SK-N-SH treated with all-trans-retinoic acid at 6 μM for 48 hours (cell line): ENCODE data around the gene MEIS2.

Experiments
- ATAC-seq: fragments of 200-7000 bp; cut with Tn5 transposase; 3 replicates; pipeline ENCODE4 v1.9.1; 2020; ENCODE audit warnings: mild to moderate bottlenecking, moderate library complexity
- ARNTL ChIP-seq: fragments of 450-650 bp; formaldehyde crosslinking; IDR thresholded peaks from 2 replicates; pipeline ENCODE4 v1.5.0; 2020; ENCODE audit warnings: low read depth, mild to moderate bottlenecking, moderate library complexity, borderline replicate concordance
- CREB5 ChIP-seq: fragments of 250-450 bp; sonication (Bioruptor Pico); IDR thresholded peaks from 2 replicates; pipeline ENCODE4 v1.5.1; 2020; ENCODE audit warnings: low read depth, mild to moderate bottlenecking, moderate library complexity
- CSDC2 ChIP-seq: fragments of 250-450 bp; sonication (Bioruptor Pico); IDR thresholded peaks from 2 replicates; pipeline ENCODE4 v1.5.0; 2020; ENCODE audit warnings: mild to moderate bottlenecking, moderate library complexity
- ESRRG ChIP-seq: fragments of 250-450 bp; sonication (Bioruptor Pico); IDR thresholded peaks from 2 replicates; pipeline ENCODE4 v1.6.1; 2021; ENCODE audit warnings: mild to moderate bottlenecking
- OSR1 ChIP-seq: fragments of 250-450 bp; sonication (Bioruptor Pico); IDR thresholded peaks from 2 replicates; pipeline ENCODE4 v1.8.0; 2022; ENCODE audit warnings: moderate library complexity, mild to moderate bottlenecking, inconsistent platforms
- PPARA ChIP-seq: fragments of 250-450 bp; sonication (Bioruptor Pico); IDR thresholded peaks from 2 replicates; pipeline ENCODE4 v1.5.0; 2020; ENCODE audit warnings: mild to moderate bottlenecking, borderline replicate concordance
- SNAI2 ChIP-seq: fragments of 250-450 bp; sonication (Bioruptor Pico); IDR thresholded peaks from 2 replicates; pipeline ENCODE4 v1.5.0; 2020; ENCODE audit warnings: mild to moderate bottlenecking, moderate library complexity
- TCF4 ChIP-seq: fragments of 250-450 bp; sonication (Bioruptor Pico); IDR thresholded peaks from 2 replicates; pipeline ENCODE4 v1.8.0; 2021; ENCODE audit warnings: mild to moderate bottlenecking, moderate library complexity, borderline replicate concordance
- TSHZ2 ChIP-seq: fragments of 250-450 bp; sonication (Bioruptor Pico); IDR thresholded peaks from 2 replicates; pipeline ENCODE4 v1.5.0; 2020; ENCODE audit warnings: mild to moderate bottlenecking, moderate library complexity
- ZC3H10 ChIP-seq: fragments of 250-450 bp; sonication (Bioruptor Pico); IDR thresholded peaks from 2 replicates; pipeline ENCODE4 v1.5.1; 2021; ENCODE audit warnings: mild to moderate bottlenecking, moderate library complexity
- ZFP30 ChIP-seq: fragments of 450-650 bp; formaldehyde crosslinking; IDR thresholded peaks from 2 replicates; pipeline ENCODE4 v1.5.0; 2022; ENCODE audit warnings: mild to moderate bottlenecking, moderate library complexity
- ZNF565 ChIP-seq: fragments of 450-650 bp; formaldehyde crosslinking; conservative IDR thresholded peaks from 2 replicates; pipeline ENCODE4 v1.5.0; 2020; ENCODE audit warnings: low read depth, mild to moderate bottlenecking, moderate library complexity
- ZNF70 ChIP-seq: fragments of 450-650 bp; formaldehyde crosslinking; IDR thresholded peaks from 2 replicates; pipeline ENCODE4 v1.5.0; 2020; ENCODE audit warnings: mild to moderate bottlenecking, moderate library complexity
- ZNF8 ChIP-seq: fragments of 450-650 bp; formaldehyde crosslinking; IDR thresholded peaks from 2 replicates; pipeline ENCODE4 v1.5.0; 2020; ENCODE audit warnings: mild to moderate bottlenecking, moderate library complexity
- TF ChIP-seq, protein P1 (sequence below): fragments of 250-450 bp; sonication (Bioruptor Pico); IDR thresholded peaks from 2 replicates; pipeline ENCODE4 v1.8.0; 2021; ENCODE audit warnings: low read depth, mild to moderate bottlenecking, moderate library complexity, borderline replicate concordance
- TF ChIP-seq, protein P2 (sequence below): fragments of 250-450 bp; sonication (Bioruptor Pico); IDR thresholded peaks from 2 replicates; pipeline ENCODE4 v1.5.1; 2021; ENCODE audit warnings: mild to moderate bottlenecking, moderate library complexity
- TF ChIP-seq, protein P3 (sequence below): fragments of 250-450 bp; sonication (Bioruptor Pico); IDR thresholded peaks from 2 replicates; pipeline ENCODE4 v1.8.0; 2020; ENCODE audit warnings: mild to moderate bottlenecking, moderate library complexity, borderline replicate concordance

The MEIS2 gene

DNA sequence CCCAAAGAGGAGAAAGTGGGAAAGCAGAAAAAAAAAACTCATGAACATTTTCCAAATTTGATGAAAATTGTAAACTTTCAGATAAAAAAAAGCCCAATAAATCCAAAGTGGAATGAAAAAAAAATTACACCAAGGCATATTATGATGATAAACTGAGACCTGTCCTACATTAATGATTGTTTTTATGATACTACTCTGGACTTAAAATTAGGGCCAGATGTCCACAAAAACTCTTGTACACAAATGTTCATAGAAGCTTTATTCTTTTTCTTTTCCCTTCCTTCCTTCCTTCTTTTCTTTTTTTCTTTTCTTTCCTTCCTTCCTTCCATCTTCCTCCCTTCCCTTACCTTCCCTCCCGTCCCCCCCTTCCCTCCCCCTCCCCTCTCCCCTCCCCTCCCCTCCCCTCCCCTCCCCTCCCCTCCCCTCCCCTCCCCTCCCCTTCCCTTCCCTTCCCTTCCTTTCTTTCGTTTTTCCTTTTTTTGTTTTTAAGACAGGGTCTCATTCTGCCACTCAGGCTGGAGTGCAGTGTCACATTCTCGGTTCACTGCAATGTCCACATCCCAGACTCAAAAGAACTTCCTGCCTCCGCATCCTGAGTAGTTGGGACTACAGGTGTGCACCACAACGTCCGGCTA lies 243.9 kb downstream of the MEIS2 start:
- TF ChIP-seq TCF4 (no peak), OSR1 (CRISPR knock-in tag) (no peak), ZNF565 (CRISPR knock-in tag) (no peak), ARNTL (no peak), PPARA (CRISPR knock-in tag) (no peak), ZNF8 (CRISPR knock-in tag) (no peak)
- TF ChIP-seq, protein P1, sequence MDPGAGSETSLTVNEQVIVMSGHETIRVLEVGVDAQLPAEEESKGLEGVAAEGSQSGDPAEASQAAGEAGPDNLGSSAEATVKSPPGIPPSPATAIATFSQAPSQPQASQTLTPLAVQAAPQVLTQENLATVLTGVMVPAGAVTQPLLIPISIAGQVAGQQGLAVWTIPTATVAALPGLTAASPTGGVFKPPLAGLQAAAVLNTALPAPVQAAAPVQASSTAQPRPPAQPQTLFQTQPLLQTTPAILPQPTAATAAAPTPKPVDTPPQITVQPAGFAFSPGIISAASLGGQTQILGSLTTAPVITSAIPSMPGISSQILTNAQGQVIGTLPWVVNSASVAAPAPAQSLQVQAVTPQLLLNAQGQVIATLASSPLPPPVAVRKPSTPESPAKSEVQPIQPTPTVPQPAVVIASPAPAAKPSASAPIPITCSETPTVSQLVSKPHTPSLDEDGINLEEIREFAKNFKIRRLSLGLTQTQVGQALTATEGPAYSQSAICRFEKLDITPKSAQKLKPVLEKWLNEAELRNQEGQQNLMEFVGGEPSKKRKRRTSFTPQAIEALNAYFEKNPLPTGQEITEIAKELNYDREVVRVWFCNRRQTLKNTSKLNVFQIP, result no peak
- ATAC-seq, result no peak

DNA sequence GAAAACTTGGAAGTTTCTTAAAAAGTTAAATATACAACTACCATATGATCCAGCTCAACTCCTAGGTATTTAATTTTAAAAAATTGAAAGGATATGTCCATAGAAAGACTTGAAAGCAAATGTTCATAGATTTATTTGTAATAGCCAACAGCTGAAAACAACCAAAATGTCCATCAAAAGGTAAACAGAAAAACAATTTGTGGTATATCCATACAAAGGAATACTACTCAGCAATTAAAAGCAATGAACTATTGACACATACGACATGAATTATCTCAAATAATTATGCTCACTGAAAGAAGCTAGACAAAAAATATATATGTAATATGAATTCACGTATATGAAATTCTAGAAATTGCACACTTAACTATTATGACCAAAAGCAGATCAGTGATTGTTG lies 249.5 kb downstream of the MEIS2 start:
- ATAC-seq, result no peak
- TF ChIP-seq ZC3H10 (CRISPR knock-in tag), result no peak
- TF ChIP-seq PPARA (CRISPR knock-in tag), result no peak
- TF ChIP-seq, protein P1, result no peak
- TF ChIP-seq ESRRG (CRISPR knock-in tag), result no peak
- no peak for TF ChIP-seq CREB5 (CRISPR knock-in tag)
- TF ChIP-seq ZNF8 (CRISPR knock-in tag), result peak; percentile 97

DNA sequence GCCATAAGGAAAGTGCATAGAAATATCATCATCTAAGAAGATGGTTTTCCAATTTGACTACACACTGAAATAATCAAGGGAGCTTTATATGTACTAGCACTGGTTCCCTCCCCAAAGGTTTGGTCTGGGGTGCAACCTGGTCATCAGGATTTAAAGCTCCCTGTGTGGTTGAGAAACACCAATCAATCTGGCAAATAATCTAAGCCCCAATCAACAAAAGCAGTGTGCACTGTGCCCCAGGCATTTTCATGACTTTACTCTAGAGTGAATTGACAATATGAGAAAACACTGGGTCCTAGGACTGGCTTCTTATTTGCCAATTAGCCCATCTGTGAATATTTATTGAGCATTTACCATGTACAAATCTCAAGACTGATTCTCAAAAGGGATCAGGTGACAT lies 255.1 kb downstream of the MEIS2 start:
- ATAC-seq, result no peak
- TF ChIP-seq TCF4, result no peak
- TF ChIP-seq TSHZ2 (CRISPR knock-in tag), result no peak
- no peak for TF ChIP-seq SNAI2 (CRISPR knock-in tag)
- no peak for TF ChIP-seq ZNF70 (CRISPR knock-in tag)
- TF ChIP-seq PPARA (CRISPR knock-in tag), result no peak
- TF ChIP-seq, protein P2, sequence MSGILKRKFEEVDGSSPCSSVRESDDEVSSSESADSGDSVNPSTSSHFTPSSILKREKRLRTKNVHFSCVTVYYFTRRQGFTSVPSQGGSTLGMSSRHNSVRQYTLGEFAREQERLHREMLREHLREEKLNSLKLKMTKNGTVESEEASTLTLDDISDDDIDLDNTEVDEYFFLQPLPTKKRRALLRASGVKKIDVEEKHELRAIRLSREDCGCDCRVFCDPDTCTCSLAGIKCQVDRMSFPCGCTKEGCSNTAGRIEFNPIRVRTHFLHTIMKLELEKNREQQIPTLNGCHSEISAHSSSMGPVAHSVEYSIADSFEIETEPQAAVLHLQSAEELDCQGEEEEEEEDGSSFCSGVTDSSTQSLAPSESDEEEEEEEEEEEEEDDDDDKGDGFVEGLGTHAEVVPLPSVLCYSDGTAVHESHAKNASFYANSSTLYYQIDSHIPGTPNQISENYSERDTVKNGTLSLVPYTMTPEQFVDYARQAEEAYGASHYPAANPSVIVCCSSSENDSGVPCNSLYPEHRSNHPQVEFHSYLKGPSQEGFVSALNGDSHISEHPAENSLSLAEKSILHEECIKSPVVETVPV (CRISPR knock-in tag), result no peak
- TF ChIP-seq CSDC2 (CRISPR knock-in tag), result no peak
- TF ChIP-seq ZFP30 (CRISPR knock-in tag), result no peak
- TF ChIP-seq, protein P3, sequence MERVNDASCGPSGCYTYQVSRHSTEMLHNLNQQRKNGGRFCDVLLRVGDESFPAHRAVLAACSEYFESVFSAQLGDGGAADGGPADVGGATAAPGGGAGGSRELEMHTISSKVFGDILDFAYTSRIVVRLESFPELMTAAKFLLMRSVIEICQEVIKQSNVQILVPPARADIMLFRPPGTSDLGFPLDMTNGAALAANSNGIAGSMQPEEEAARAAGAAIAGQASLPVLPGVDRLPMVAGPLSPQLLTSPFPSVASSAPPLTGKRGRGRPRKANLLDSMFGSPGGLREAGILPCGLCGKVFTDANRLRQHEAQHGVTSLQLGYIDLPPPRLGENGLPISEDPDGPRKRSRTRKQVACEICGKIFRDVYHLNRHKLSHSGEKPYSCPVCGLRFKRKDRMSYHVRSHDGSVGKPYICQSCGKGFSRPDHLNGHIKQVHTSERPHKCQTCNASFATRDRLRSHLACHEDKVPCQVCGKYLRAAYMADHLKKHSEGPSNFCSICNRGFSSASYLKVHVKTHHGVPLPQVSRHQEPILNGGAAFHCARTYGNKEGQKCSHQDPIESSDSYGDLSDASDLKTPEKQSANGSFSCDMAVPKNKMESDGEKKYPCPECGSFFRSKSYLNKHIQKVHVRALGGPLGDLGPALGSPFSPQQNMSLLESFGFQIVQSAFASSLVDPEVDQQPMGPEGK, result no peak
- no peak for TF ChIP-seq ZC3H10 (CRISPR knock-in tag)
- TF ChIP-seq ZNF8 (CRISPR knock-in tag), result no peak
- no peak for TF ChIP-seq CREB5 (CRISPR knock-in tag)
- TF ChIP-seq OSR1 (CRISPR knock-in tag), result no peak
- no peak for TF ChIP-seq ARNTL
- TF ChIP-seq, all 23 proteins: peak for 0
